Measurements from ENCODE around the gene FXR2.

Gene FXR2

GRCh38 chr17:7575481-7575883 lies 39.2 kb downstream of the FXR2 start:
- no peak for TF ChIP-seq CTCF (IDR thresholded peaks at IDR 0.05; ENCODE audit: control extremely low read depth, extremely low read depth, low read depth, missing control alignments)
- CTCF ChIA-PET: interaction anchor here (1.7 to 1.8 kb wide), 2 partner anchors 14 to 39 kb away, joined by 7 read pairs; partner anchors contain the start of genes FXR2 and SOX15
- POLR2A ChIA-PET: interaction anchor here (0.6 to 4.3 kb wide), 7 partner anchors 9 to 596 kb away, joined by 3 to 32 read pairs (median 4); partner anchors contain the start of gene MPDU1
- no peak for DNase-seq (ENCODE audit: extremely low spot score)

GRCh38 chr17:7574176-7574953 lies 40.3 kb downstream of the FXR2 start:
- CTCF ChIA-PET: interaction anchor here (1.2 to 1.8 kb wide), 3 partner anchors 13 to 40 kb away, joined by 7 read pairs; partner anchors contain the start of genes FXR2 and SOX15
- no peak for DNase-seq (ENCODE audit: extremely low spot score)
- POLR2A ChIA-PET: interaction anchor here (0.6 to 4.3 kb wide), 5 partner anchors 10 to 136 kb away, joined by 3 to 32 read pairs (median 6); partner anchors contain the start of genes MPDU1, TP53 and WRAP53
- no peak for TF ChIP-seq CTCF (IDR thresholded peaks at IDR 0.05; ENCODE audit: control extremely low read depth, extremely low read depth, low read depth, missing control alignments)

- no peak for TF ChIP-seq CTCF (IDR thresholded peaks at IDR 0.05; ENCODE audit: control extremely low read depth, extremely low read depth, low read depth, missing control alignments)
- ChIA-PET POLR2A (interaction anchor here (0.6 to 4.3 kb wide), 9 partner anchors 11 to 331 kb away, joined by 3 to 32 read pairs (median 3); partner anchors contain the start of genes GABARAP, MPDU1, TP53 and WRAP53), CTCF (interaction anchor here (0.6 to 1.8 kb wide), 3 partner anchors 13 to 16 kb away, joined by 3 to 7 read pairs (median 7); partner anchors contain the start of genes SENP3 and SOX15)
- peak; percentile 89 for DNase-seq (ENCODE audit: extremely low spot score)
These were observed 41.2 kb downstream of the FXR2 start for GRCh38 chr17:7573324-7574080.

- CTCF ChIA-PET: interaction anchor here (0.6 to 3.5 kb wide), 2 partner anchors 12 kb away, joined by 3 to 23 read pairs; partner anchors contain the start of gene SENP3
These were observed 41.9 kb downstream of the FXR2 start for GRCh38 chr17:7572588-7573323.

GRCh38 chr17:7572338-7572587 lies 42.4 kb downstream of the FXR2 start:
- ChIA-PET POLR2A (interaction anchor here (0.7 to 4.3 kb wide), 3 partner anchors 9 to 168 kb away, joined by 5 to 32 read pairs (median 5); partner anchors contain the start of genes MPDU1 and TMEM256), CTCF (interaction anchor here (1.4 to 3.5 kb wide), 2 partner anchors 11 to 17 kb away, joined by 3 to 23 read pairs; partner anchors contain the start of gene SENP3)
- no peak for DNase-seq (ENCODE audit: extremely low spot score)

More at GRCh38 chr17:7572588-7573323, 41.9 kb downstream of the FXR2 start:
- peak; percentile 99 for DNase-seq (ENCODE audit: extremely low spot score)
- TF ChIP-seq CTCF (IDR thresholded peaks at IDR 0.05; ENCODE audit: control extremely low read depth, extremely low read depth, low read depth, missing control alignments): no peak
- POLR2A ChIA-PET: interaction anchor here (0.6 to 4.3 kb wide), 11 partner anchors 8 to 330 kb away, joined by 3 to 32 read pairs (median 4); partner anchors contain the start of genes GABARAP, MPDU1, TMEM256 and TP53

More at GRCh38 chr17:7572338-7572587, 42.4 kb downstream of the FXR2 start:
- no peak for TF ChIP-seq CTCF (IDR thresholded peaks at IDR 0.05; ENCODE audit: control extremely low read depth, extremely low read depth, low read depth, missing control alignments)
